ENCODE results near the gene TCF19.
"Not testable (repeated sequence)": the region's sequence is repeated elsewhere in the genome, so short reads cannot be mapped to it uniquely, and the experiment has no call there.

TCF19 gene

GRCh38 chr6:31174378-31174777 is 16.0 kb downstream of the TCF19 start:
- H3K4me3 ChIP-seq (ENCODE audit: low read length): no peak overlapping the region
- no peak for DNase-seq (ENCODE audit: low read depth, low spot score)

- H3K4me3 ChIP-seq (ENCODE audit: low read length): no peak overlapping the region
- DNase-seq (ENCODE audit: low read depth, low spot score): peak; percentile 35
These were observed 17.6 kb downstream of the TCF19 start for GRCh38 chr6:31175971-31176370.

- DNase-seq (ENCODE audit: low read depth, low spot score): no peak
- H3K4me3 ChIP-seq (ENCODE audit: low read length): no peak overlapping the region
These were observed 20.0 kb downstream of the TCF19 start for GRCh38 chr6:31178143-31179041.

GRCh38 chr6:31179042-31179386 is 20.6 kb downstream of the TCF19 start:
- no peak overlapping the region for H3K4me3 ChIP-seq (ENCODE audit: low read length)
- DNase-seq (ENCODE audit: low read depth, low spot score): no peak

GRCh38 chr6:31179896-31180295 is 21.5 kb downstream of the TCF19 start:
- no peak overlapping the region for H3K4me3 ChIP-seq (ENCODE audit: low read length)

GRCh38 chr6:31180500-31180899 is 22.1 kb downstream of the TCF19 start:
- no peak overlapping the region for H3K4me3 ChIP-seq (ENCODE audit: low read length)
- DNase-seq (ENCODE audit: low read depth, low spot score): no peak

More at GRCh38 chr6:31179896-31180295, 21.5 kb downstream of the TCF19 start:
- DNase-seq (ENCODE audit: low read depth, low spot score): no peak

- not testable (repeated sequence) for H3K4me3 ChIP-seq (ENCODE audit: low read length); DNase-seq (ENCODE audit: low read depth, low spot score)
These were observed 24.9 kb downstream of the TCF19 start for GRCh38 chr6:31183287-31183686.

- H3K4me3 ChIP-seq (ENCODE audit: low read length); DNase-seq (ENCODE audit: low read depth, low spot score): not testable (repeated sequence)
These were observed 25.5 kb downstream of the TCF19 start for GRCh38 chr6:31183859-31184258.

GRCh38 chr6:31185695-31186051 is 27.3 kb downstream of the TCF19 start:
- not testable (repeated sequence) for H3K4me3 ChIP-seq (ENCODE audit: low read length); DNase-seq (ENCODE audit: low read depth, low spot score)

- H3K4me3 ChIP-seq (ENCODE audit: low read length): no peak overlapping the region
- DNase-seq (ENCODE audit: low read depth, low spot score): no peak
These were observed 27.8 kb downstream of the TCF19 start for GRCh38 chr6:31186052-31186734.

- DNase-seq (ENCODE audit: low read depth, low spot score): no peak
These were observed 29.4 kb downstream of the TCF19 start for GRCh38 chr6:31187780-31188194.

GRCh38 chr6:31189223-31189622 is 30.8 kb downstream of the TCF19 start:
- not testable (repeated sequence) for H3K4me3 ChIP-seq (ENCODE audit: low read length); DNase-seq (ENCODE audit: low read depth, low spot score)

More at GRCh38 chr6:31187780-31188194, 29.4 kb downstream of the TCF19 start:
- H3K4me3 ChIP-seq (ENCODE audit: low read length): no peak overlapping the region

GRCh38 chr6:31190488-31190887 is 32.1 kb downstream of the TCF19 start:
- no peak overlapping the region for H3K4me3 ChIP-seq (ENCODE audit: low read length)
- DNase-seq (ENCODE audit: low read depth, low spot score): no peak

GRCh38 chr6:31192431-31193105 is 34.2 kb downstream of the TCF19 start:
- not testable (repeated sequence) for H3K4me3 ChIP-seq (ENCODE audit: low read length)
- DNase-seq (ENCODE audit: low read depth, low spot score): peak; percentile 29

GRCh38 chr6:31193206-31193605 is 34.8 kb downstream of the TCF19 start:
- no peak overlapping the region for H3K4me3 ChIP-seq (ENCODE audit: low read length)
- no peak for DNase-seq (ENCODE audit: low read depth, low spot score)

GRCh38 chr6:31194061-31194834 is 35.9 kb downstream of the TCF19 start:
- no peak for DNase-seq (ENCODE audit: low read depth, low spot score)
- H3K4me3 ChIP-seq (ENCODE audit: low read length): no peak overlapping the region

- not testable (repeated sequence) for DNase-seq (ENCODE audit: low read depth, low spot score); H3K4me3 ChIP-seq (ENCODE audit: low read length)
These were observed 37.1 kb downstream of the TCF19 start for GRCh38 chr6:31195308-31195979.

GRCh38 chr6:31196251-31197022 is 38.0 kb downstream of the TCF19 start:
- peak; percentile 55 for DNase-seq (ENCODE audit: low read depth, low spot score)
- peak overlapping the region; percentile 90 for H3K4me3 ChIP-seq (ENCODE audit: low read length)
